Occipital lobe (tissue), 2 donors: Measurements from ENCODE around the gene ASCC3. TPM values are rescaled to one million over a fixed set of nuclear protein-coding genes. Genes with fewer than 3 reads are reported as not detected.

Source experiments
- DNase-seq: peaks from one replicate; lab custom pipeline; 2025; lab: John Stamatoyannopoulos, UW
- total RNA-seq: library from RNA; depleted of rRNA; stranded (reverse); fragments of >200 nt; gene quantifications from one replicate; pipeline ENCODE4 v1.2.3, GENCODE V29; 2014

ASCC3 gene
- total RNA-seq, 1 donor from 2014 or later, result 44.6 TPM

DNA sequence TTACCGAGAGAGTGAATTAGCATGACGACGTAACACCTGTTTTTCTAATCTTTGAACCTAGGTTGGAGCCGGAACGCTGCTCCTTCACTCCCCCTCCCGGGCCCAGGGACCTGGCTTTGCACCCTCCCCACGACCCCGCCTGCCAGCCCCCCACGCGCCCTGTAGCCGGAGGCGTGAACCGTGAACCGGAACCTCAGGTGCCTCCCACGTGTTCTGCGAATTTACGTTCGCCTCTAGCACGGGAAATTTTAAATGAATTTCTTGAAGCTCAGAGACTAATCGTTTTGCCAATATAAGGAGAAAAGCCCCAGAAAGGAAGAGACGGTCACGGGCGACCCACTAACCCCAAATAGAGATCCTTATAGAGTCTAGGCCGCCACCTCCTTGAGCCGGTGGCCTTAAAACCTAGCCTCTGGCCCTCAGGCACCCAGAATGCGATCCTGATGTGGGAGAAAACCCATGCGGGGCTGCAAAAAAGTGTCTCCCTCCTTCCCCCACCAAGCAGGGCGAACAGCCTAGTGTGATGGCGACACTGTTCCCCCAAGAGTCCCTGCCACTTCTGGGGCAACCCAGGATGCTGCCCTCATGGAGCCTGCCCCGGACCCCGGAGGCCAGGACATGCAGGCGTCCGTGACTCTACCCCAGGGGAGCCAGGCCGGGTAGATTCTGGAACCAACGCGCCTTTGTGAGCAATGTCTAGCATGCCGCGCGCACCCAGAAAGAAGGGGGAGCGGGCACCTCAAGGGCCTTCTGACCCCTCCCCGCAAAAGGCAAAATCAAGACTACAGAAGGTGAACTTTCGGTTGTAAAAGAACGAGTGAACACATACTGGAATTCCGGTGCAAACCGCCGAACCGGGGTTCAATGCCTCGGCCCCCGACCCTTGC lies 413.8 kb downstream of the ASCC3 start:
- DNase-seq, result no peak

DNA sequence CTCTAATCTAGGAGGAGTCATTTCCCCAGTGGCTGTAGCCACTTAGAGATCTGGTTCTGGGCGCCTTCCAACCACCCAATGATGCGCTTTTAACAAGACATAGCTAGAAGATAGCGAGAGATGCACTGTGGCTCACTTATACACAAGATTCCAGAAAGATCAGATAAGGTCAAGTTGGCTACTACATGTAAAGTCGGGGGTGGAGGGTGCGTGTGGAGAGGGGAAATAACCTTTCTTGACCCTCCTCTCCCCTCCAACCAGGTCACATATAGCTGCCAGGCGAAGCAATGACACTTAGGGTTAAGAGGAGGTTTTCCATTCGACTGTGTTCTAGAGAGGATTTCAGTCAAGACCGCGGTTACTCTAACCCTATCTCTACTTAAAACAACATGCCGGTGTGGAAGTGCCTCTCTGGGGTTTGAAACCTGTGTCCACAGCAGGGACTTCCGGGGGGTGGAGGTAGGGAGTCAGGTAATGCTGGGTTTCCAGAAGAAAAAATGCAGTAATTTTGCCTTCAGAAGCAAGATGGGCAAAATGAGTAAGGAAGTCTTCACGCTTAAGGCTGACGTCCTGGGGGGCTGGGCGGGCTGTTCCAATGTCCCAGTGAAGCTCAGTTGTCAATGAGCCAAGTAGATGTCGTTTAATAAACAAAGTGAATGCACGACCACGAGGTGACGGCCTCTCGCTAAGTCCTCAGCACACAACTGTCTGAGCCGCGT lies 414.6 kb downstream of the ASCC3 start:
- DNase-seq, result no peak

DNA sequence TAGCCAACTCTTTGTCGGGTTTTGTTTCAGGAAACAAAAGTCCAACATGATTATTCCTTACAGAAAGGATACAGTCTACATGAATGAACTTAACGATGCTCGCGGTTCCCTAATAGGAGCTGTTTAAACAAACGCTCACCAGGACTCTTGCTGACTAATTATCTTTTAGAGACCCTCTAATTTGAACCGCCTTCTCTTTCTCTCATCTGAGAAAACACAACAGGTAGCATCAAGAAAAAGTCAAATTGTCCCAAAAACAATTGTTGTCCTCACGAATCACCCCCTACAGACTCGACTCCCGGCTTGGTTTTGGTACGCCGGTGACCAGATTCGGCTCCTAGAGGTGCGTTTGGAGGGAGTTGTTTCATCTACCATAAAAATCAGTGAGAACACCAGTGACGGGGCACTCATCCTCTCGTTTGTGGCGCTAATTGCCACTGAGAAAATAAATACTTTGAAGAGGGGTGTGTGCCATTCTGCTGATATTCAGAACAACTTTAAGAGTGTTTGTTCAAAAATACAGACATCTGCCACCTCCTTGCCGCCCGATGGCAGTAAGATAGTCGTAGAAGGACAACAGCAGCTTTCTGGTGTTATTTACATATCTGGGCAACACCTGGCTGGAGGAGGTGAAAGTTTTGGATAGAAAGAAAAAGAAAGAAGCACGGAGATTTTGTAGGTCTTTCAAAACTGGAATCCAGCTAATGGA lies 415.3 kb downstream of the ASCC3 start:
- no peak for DNase-seq

DNA sequence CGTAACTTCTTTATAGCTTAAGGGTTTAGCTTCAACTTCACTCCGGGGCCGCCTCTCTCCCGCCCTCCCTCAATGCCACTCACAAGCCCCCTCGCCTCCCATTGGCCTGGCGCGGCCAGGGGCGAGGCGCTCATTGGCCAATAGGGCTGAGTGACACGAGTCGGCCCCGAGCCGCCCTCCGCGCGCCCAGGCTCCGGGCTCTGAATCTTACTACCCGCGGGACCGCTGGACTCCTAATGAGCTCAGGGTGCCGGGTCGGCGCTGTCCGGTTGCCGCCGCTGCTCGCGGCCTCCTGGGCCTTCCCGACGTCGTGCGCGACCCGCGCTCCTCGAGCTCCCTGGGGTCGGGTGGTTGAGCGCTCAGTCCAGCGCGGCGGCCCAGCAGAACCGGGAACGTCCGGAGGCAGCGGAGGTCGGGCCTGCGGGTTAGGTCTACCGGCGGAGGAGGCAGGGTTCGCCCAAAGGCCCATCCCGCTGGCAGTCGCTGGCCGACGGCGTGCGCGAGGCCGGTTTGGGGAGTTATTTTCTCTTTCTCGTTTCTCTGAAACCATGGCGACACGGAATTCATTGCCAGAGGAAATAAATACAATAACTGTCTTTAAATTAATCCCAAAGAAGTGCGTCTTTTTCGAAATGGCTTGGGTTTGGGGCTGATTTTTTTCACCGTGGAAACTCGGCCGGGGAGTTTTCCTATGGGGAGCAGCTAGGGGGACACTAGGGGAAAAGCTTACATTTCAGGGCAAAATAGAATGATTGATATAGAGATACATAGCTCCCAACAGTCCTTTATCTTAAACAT lies 416.0 kb downstream of the ASCC3 start, which contains the start of gene SIM1:
Gene SIM1 (minus strand): TSS at position 19 of the 798 bp plus-strand sequence. CDS start 1,453 bp downstream, outside the sequence.
- DNase-seq, result no peak

DNA sequence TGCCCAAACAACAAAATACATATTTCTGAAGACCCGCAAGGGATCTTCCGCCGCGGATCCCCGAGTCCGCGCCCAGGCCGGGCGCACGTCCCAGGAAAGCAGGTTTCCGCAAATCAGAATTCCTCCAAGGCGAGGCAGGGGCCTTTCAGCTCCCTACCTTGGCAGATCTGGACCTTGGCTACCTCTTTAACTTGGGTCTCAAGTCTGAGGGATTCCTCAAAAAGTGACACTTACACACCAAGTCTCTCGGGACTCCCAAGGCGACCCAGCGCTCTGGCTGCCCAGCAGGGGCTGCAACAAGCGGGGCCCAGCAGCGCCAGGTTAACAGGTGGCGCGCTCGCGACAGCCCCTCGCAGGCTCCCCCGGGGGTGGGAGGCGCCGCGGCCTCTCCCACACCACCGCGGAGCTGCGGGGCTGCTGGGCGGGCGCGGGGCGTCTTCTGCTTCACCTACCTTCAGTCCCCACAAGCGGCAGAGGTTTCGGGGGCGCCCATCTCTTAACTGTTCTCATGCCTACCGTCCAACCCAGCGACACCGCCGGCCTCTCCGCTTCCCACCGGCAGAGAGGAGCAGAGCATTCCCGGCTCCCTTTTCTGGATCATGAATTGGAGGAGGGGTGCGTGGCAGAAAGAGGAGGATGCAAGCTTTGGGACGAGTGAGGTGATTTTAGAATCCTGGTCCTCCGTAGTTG lies 416.8 kb downstream of the ASCC3 start:
- DNase-seq, result no peak

DNA sequence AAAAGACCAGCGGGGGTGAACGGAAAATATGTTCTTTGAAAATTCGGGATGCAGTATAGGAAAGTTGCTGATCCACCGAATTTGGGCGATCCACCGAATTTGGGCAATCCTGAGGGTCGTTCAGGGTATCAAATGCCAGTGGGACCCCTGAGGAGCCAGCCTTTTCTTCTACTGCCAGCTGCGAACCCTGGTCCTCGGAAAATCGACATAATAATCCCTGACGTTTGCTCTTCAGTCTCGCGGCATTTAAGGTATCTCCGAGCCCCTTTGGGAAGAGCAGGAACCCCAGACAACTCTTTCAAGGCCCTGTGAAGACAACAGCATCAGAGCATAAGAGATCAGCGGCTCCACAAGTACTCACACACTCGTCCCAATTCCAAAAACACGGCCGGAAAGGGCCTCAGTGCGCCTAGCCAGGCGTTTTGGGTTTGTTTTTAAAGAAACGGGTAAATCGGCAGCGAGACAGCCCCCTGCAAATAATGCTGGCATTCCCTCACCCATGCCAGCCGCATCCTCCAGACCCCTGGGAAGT lies 417.4 kb downstream of the ASCC3 start:
- no peak for DNase-seq

DNA sequence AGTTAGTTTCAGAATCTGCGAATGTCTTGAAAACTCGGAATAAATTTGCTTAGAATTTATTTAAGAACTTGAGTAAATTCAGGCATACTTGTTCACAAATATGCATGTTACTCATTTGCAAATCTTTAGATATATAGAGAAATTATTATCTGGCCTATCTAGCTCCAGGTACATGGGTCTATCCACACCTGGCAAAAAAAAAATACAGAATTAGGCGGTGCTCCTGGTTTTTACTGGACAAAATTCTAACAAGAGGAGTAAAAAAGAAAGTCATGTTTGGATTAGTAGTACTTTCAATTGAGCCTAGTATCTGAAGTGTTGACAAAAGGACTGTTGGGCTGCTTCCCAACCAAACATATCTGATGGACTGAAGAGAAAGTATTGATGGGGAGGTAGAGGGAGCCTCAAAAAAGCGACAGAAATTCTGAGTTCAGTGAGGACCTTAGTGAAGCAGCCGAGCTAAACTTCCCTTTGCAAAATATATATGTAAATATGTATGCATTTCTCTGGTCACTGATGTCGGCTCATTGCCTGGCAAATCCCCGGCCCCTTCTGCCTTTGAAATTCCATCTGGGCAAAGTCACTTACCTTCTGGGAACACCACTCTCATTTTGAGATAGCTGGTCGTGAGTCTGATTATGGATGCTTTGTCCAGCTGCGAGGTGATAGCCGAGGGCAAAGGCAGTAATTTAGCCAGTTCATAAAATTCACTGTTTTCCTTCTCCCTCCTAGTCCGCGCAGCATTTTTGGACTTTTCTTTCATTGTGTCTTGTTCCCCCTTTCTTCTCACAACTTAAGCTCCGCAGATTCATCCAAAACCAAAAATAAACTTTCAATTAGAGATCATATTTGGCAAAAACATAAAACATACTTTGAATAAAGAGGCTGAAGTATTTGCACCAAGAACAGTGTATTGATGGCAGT lies 418.2 kb downstream of the ASCC3 start:
- DNase-seq, result no peak

DNA sequence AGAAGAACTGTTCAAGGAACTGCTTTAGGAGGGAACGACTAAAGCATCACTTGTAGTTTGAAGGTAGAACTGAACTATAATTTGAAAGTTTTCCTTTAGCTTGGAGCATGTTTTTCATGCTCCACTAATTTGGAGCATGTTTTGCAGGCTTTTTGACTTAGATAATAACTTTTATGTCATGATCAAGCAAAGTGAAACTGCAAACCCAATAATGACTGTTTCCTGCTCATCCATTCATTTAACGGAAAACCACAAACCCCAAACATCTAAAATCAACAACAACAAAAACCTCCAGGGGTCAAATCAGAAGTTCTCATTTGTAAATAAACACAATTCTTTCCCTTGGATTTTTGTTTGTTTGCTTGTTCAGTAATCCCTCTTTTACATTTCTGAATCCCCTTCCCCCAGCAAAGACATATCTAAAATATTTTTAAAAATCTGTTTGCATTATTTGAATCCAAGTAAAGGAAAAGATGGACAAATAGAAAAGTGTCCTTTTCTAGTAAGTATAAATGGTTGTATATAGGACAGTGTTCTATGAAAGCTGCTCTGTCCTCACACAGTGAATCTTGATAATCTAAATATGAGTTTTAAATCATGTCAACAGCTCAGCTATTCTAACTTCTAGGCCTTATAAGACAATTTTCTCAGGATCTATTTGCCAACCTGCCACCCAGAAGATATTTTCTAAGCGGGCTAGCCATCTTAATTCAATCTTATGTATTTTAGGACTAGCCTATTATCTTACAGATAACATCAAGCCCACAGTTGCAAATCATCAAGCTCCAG lies 419.0 kb downstream of the ASCC3 start:
- DNase-seq, result no peak

DNA sequence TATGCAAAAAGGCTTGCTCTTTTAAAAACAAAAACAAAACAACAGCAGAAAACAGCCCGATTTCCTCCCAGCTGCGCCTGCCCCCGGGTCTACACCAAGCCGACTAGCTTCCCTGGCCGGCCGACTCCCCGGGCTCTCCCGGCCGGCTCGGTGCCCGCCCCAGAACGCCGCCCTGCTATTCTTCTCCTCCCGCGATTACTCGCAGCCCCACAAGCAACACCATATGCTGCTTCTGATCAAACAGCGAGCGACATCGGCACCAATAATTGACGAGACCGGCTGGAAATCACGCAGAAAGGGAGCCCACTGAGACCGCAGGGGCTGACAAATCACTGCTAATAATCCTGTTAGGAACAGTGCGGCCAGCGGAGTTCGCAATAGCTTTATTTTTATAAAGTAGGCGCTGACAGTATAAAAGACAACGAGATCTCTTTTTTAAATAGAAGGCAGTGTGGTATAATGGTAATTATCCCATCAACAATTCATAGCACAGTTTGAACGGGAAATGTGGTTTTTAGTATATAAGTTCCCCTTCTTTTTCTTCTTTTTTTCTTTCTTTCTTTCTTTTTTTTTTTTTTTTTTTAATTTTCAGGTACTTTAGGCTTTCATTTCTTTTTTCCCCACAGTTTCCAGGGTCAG lies 419.7 kb downstream of the ASCC3 start:
- DNase-seq, result no peak

DNA sequence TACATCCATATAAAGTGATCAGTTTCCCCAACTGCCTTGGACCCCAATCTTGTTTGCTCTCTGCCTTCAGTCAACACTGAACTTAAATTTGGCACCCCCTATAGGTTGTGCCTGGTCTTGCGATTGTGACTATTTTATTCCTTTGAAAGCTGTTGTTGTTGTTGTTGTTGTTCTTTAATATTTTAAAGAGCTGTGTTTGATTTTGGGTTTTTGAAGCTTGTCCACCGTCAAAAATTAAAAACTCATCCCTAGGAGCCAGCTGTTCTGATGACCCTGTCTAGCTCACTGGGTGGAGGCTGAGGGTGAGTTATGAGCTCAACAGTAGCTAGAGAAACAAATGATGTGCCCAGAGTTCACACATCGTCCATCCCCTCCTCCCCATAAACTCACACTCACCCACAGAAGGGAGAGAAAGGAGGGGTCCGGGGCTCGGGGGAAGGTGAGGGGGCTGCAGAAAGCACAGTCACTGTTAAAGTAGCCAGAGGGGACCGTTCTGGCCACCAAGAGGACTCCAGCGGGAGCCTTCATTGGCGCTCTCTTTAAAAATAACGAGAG lies 420.4 kb downstream of the ASCC3 start:
- DNase-seq, result no peak

DNA sequence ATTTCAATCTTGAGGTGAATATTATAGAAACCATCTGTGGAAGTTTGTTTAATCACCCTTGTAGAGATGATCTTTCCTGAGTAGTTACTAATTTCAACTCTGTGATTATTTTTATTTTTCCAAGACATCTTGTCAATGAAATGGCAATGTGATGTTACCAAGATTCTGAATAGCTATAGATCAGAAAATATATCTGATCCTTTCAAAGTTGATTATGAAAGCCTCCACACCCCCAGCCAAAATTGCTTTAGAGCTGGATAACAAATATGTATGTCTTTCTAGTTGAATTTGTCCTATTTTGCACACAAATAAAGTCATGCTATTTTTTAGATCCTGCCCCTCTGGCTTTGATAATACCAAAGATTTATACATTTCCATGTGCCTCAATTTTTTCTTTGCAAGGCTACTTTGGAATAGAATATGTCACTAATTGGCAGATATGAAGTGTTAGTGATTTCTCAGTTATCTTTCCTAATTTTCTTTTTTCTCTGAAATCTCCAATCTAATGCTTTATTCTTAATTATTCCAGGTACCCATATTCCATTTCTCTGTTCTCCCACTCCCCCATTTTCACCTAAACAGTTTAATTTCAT lies 421.4 kb downstream of the ASCC3 start:
- DNase-seq, result no peak

DNA sequence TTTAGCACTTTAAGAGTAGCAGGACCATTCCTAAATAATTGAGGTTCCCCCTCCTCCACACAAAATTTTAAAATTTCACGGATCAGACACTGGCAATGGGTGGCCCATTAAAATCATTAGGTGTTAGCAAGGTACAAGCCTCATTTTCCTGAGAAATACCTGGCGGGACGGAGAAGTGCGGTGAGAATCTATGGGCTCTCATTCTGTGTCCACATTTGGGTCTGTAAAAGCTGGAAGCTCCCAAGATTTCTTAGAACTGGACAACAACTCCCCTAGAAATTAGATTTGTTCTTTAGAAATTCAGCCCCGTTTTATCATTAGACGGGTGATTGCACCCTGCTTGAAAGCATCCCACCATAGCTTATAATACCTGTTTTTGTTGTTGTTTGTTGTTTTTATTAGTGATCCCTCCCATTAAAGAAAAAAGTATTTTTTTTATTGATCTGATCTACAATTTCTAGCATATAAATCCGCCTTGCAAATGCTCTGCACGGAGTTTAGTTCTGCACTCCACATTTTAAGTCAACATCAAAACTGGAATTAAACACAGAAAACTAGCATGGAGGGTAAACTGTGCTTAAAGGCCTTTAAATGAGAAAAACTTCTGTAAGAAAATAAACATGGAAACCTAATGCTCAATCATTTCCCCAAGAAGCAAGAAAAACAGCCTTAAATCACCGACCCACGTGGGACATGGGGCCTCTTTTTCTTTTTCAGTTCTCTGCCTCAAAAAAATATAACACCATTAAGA lies 422.1 kb downstream of the ASCC3 start:
- DNase-seq, result no peak
